Medulla oblongata (tissue), 1 donor: ENCODE results near the gene ALG5.

ENCODE experiments used
- DNase-seq: peaks from one replicate; pipeline ENCODE4 v3.0.0-alpha.2; 2015; ENCODE audit errors: extremely low spot score

Gene ALG5

DNA sequence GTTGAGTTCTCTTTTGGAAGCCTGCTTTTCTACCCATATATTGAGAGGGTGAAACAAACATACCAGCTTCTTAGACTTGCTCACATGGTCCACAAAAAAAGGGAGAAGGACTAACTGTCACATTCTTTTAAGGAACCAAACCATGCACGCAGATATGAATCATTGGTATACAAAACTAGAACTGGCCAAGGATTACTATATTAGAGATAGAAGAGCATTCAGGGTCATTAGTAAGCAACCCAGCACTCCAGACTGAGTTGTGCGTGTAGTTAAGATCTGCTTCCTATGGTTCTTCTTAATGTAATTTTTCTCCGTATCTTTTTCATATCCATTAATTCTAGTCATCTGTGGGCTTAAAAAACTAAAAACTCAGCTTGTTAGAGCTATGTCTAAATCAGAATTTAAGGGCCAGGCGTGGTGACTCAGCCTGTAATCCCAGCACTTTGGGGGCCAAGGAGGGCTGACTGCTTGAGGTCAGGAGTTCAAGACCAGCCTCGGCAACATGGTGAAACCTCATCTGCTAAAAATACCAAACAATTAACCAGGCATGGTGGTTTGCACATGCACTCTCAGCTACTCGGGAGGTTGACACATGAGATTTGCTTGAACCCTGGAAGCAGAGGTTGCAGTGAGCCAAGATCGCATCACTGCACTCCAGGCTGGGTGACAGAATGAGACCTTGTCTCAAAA, 19.6 kb downstream of the ALG5 start:
- DNase-seq = no peak

GRCh38 chr13:36975172-36975571, 24.0 kb downstream of the ALG5 start:
- no peak for DNase-seq

DNA sequence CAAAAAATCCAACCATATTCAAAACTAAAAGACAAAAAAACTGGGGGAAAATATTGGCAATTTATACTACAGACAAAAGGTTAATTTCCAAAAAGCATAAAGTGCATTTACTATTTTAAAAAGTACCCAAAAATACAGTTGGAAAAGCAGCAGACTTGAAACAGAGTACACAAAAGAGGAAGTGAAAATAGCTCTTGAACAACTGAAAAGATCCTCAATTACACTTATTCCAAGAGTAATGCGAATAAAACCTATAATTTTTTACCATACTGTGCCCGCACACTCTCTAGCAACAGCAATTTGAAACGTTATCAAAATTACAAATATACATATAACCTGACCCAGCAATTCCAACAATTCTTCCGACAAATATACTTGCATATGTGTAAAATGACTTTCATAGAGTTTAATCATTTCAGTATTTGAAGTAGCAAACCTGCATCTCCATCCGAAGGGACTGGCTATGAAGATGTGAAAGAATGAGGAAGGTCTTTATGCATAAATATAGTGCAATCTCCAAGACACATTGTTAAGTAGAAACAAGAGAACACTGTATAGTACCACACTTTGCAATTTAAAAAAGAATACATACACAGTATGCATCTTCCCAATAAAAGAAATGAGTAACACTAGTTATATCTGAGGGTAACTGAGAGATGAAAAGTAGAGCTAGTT, 25.4 kb downstream of the ALG5 start:
- DNase-seq = no peak

DNA sequence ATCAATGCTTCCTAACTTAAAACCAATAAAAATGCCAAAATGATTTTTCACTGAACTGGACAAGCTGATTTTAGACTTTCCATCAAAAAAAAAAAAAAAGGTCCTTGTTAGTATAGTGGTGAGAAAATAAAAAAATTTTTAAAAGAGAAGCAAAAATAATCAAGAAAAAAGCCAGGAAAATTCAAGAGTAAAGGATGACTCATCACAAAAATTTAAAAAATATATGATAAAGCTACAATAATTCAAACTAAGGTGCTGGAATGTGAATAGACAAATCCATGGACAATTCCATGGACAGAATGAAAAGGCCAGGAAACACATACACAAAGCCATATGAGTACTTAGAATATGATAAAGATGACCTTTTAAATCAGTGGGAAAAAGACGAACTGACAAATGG, 26.1 kb downstream of the ALG5 start:
- DNase-seq = no peak

DNA sequence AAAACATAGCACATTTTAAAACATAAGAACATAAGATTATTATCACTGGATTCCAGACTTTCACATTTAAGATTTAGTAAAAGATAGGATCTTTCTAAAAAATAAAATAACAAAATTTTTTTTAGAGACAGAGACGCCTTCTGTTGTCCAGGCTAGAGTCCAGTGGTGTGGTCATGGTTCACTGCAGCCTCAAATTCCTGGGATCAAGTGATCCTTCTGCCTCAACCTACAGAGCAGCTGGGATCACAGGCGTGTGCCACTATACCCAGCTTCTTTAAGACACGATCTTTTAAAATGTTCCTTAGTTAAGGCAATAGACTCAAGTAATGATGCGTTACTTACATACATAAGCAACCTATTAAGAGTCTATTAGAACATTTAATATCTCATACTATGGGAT, 32.7 kb downstream of the ALG5 start:
- DNase-seq = no peak

DNA sequence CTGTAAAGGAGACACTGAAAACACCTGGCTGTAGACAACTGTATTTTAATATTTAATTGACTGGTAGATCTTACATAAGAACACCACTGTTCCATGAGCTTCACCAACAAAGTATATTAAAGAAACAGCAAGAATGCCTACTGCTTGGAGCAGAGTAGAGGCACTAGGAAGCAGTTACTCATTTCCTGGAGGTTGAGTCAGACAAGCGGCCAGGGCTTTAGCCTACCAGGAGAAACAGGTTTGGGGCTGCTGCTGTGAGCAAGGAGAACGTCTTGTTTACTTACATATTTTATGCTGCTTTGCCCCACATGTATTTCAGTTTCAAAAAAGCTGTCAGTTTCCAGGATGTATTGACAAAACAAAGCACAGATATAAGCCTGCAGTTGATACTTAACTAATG, 33.4 kb downstream of the ALG5 start:
- DNase-seq = no peak

GRCh38 chr13:36959456-36960116, 39.6 kb downstream of the ALG5 start:
- DNase-seq = no peak

DNA sequence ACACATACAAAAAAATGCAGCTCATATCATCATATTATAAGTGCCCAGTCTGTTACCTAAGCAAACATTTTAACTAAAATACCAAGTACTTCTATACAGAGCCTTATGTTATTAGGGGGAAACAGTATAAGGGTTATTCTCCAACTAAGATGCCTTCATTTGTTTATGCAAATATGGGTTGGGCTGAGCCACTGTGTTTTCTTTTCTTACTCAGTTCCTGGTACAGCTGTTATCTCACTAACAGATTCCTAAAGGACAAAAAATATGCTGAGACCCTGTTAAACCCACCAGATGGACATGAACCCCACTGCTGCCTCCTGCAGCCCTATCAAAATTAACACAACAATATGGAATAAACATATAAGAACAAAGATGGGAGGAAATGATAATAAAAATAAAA, 44.6 kb downstream of the ALG5 start:
- no peak for DNase-seq

GRCh38 chr13:36950920-36951319, 48.2 kb downstream of the ALG5 start:
- no peak for DNase-seq

GRCh38 chr13:36950330-36950729, 48.8 kb downstream of the ALG5 start:
- no peak for DNase-seq

DNA sequence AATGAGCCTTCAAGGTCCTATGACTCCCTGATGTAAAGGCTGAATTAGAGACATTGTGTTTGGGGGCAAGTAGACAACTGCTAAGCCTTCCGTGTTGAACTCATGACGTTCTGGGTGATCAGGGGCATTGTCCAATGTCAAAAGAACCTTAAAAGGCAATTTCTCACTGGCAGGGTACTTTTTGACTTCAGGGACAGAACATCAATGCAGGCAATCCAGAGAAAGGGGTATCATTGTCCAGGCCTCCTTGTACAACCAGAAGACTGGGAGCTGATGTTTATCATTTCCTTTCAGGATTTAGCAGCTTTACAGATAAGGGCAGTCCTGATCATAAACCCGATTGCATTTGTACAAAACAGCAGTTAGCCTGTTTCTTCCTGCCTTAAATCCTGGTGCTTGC, 54.1 kb downstream of the ALG5 start:
- DNase-seq = no peak

DNA sequence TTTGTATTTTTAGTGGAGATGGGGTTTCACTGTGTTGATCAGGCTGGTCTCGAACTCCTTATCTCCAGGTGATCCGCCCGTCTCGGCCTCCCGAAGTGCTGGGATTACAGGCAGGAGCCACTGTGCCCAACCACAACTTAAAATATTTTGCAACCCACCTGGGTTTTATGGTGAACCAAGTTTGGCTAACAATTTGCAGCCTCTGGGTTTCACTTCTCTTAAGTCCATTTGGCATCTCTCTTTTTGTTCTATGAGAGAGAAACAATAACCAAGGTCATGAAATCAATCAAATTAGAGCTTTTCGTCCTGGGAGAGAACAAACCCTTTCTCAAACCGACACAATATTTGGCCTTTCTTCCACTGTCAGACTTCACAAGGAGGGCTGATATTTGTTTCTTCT, 73.5 kb downstream of the ALG5 start:
- DNase-seq = no peak

DNA sequence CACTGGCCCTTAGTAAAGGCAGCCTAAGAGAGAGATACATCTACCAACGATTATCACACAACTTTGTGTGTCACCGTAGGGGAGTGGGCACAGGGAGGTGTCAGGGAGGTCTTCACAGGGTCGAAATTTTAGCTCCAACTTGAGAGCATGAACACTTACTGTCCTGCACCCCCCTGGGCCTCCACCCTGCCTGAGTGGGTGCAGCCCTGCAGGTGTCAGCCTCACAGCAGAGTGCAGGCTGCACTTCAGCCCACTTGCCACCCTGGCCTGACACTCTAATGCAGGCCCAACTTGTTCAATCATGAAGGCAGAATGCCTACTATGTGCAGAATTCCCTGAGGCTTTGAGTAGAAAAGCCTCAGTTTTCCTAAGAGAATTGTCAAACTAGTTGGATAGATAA, 75.1 kb downstream of the ALG5 start:
- no peak for DNase-seq

- no peak for DNase-seq
These were observed 77.4 kb downstream of the ALG5 start for GRCh38 chr13:36921631-36922301.

DNA sequence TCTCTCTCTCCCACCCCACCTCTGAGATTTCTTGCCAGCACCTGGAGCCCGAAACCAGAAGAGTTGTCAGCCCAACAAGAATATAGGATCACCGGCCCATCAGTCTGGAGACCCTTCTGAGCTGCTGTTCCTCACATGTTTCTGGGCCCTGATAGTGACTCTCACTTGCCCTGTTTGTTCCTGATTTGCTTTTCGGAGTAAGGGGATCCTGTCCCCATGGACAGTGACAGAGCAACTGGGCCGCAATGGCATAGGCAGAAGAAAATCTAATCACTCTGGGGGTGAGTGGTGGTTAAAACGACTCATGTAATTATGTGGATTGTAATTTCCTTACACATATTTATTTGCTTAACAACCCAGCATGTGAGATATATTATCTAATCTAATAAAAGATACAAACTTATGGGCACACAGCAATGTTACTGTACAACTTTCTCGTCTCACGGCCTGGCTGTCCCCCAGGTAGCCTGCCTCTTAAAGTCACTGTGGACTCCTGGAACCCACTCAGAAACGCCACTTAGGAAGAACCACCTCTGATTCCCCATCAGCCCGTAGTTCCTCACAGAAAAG, 78.4 kb downstream of the ALG5 start:
- DNase-seq = peak; percentile 7

- peak; percentile 62 for DNase-seq
These were observed 79.1 kb downstream of the ALG5 start, which contains the start of gene SMAD9 for GRCh38 chr13:36919833-36920615. Gene SMAD9 (minus strand): TSS chr13:36920238. CDS start chr13:36879689, 40,549 bp downstream.

DNA sequence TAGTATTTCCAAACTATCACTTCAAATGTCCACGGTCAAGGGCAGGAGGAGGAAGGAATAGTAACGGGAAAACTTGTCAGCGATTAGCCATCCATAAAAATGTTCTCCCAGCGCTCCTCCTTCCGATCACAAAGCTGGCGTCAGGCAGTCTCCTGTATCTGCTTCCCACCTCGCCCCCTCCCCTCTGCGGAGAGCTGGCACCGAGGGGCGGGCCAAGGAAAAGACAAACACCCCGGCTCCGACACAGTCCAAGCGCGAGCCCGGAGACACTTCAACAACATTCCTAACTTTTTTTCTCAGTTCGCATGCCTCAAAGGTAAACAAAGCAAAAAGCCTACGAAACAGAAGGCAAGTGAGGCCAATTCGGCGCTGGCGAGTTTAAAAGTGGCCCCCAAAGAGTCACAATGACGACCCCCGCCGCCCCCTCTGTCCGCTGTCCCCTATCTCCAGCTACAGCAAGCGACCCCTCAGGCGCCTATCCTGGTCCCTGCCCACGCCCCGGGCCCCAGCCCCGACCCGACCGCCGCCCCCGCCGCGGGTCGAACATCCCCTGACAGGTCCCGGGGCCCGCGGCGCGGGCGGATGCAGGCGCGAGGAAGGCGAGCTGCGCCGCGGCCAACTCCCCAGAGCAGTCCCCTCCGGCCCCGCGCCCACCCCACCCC, 79.8 kb downstream of the ALG5 start:
- peak; percentile 37 for DNase-seq

- DNase-seq = peak; percentile 48
These were observed 80.7 kb downstream of the ALG5 start for GRCh38 chr13:36918246-36919131.

GRCh38 chr13:36917311-36917710, 81.8 kb downstream of the ALG5 start:
- no peak for DNase-seq
